ENCODE data around the gene A3GALT2. TPM values are rescaled to one million over a fixed set of nuclear protein-coding genes. Genes with fewer than 3 reads are reported as not detected.

A3GALT2 gene
- total RNA-seq, 1 donor from 2014 or later = not detected

Other genes with a start within 250 kb of the A3GALT2 start
- 0.64 and 1.3 TPM in 2 replicates for gene AZIN2, start 239.9 kb downstream of the A3GALT2 start, total RNA-seq
- gene TRIM62, start 139.1 kb downstream of the A3GALT2 start, total RNA-seq = 1.7 and 3.2 TPM in 2 replicates
- gene ZNF362, start 64.6 kb downstream of the A3GALT2 start, total RNA-seq = 5.4 and 10.9 TPM in 2 replicates
- 73.7 and 123 TPM in 2 replicates for gene PHC2, start 110.0 kb upstream of the A3GALT2 start, total RNA-seq
- 5.5 and 6.6 TPM in 2 replicates for gene ZSCAN20, start 151.5 kb upstream of the A3GALT2 start, total RNA-seq

All from dermis microvascular lymphatic vessel endothelial cell (primary cell).